Psoas muscle (tissue), 8 donors: ENCODE measurements around the gene ZW10. TPM values are rescaled to one million over a fixed set of nuclear protein-coding genes. Genes with fewer than 3 reads are reported as not detected.

Experiments used
- ATAC-seq, 4 donors: fragments of 200-7000 bp; cut with Tn5 transposase; one replicate each; pipeline ENCODE4 v1.9.1; 2020; ENCODE audit warnings: moderate library complexity in 3 of 4, mild to moderate bottlenecking in 2 of 4
- DNase-seq, 2 donors: peaks; one replicate each; pipeline ENCODE4 v3.0.0-alpha.2; 2020
- H3K27ac ChIP-seq: fragments of 200-600 bp; one replicate; pipeline ENCODE4 v1.8.0; 2022
- H3K27me3 ChIP-seq, 3 donors: fragments of 200-600 bp in 1 of 3; one replicate each; pipeline versions ENCODE4 v1.6.1 to v1.8.0; 2013 to 2022; ENCODE audit warnings: low read length in 2 of 3, mild to moderate bottlenecking in 2 of 3, moderate library complexity in 1 of 3; ENCODE audit not compliant: insufficient read depth in 3 of 3
- H3K36me3 ChIP-seq, 2 donors: fragments of 200-600 bp in 1 of 2; one replicate each; pipeline versions ENCODE4 v1.6.1 to v1.8.0; 2013 to 2022; ENCODE audit warnings: low read depth in 1 of 2, mild to moderate bottlenecking in 1 of 2, moderate library complexity in 1 of 2; ENCODE audit not compliant: insufficient read depth in 1 of 2
- H3K4me1 ChIP-seq: fragments of 200-600 bp; one replicate; pipeline ENCODE4 v1.8.0; 2022
- H3K4me3 ChIP-seq: fragments of 200-600 bp; one replicate; pipeline ENCODE4 v1.8.0; 2022; ENCODE audit warnings: mild to moderate bottlenecking
- H3K9me3 ChIP-seq: fragments of 200-600 bp; one replicate; pipeline ENCODE4 v1.8.0; 2022
- CTCF ChIP-seq: fragments of 200-600 bp; IDR thresholded peaks from one replicate; pipeline ENCODE4 v1.8.0; 2022; ENCODE audit warnings: antibody characterized with exemption
- WGBS, 3 donors: extraction: QIAGEN DNeasy Blood & Tissue Kit; methylation state at CpG; one replicate each; pipeline versions ENCODE4 v1.1.6 to v1.1.7; 2013; 5-methylcytosine and 5-hydroxymethylcytosine counted together
- intact Hi-C, 2 donors: fragments of 100-400 bp; cut with DNase I; formaldehyde crosslinking; loops; one replicate each; pipeline versions ENCODE4 v1.11.0 to v1.14.2; 2022
- polyA plus RNA-seq, 3 donors: library from polyadenylated mRNA; stranded (reverse); fragments of 200-250 nt; gene quantifications; one replicate each; pipeline ENCODE4 v1.2.3, GENCODE V29; 2013
- total RNA-seq, 4 donors: library from RNA; stranded (reverse); fragmentation: NEBNext Ultra II Directional in 2 of 4; extraction: Animal tissue kit (Norgen Biotek cat#: 25700) in 2 of 4; gene quantifications; one replicate each; pipeline versions ENCODE4 v1.2.1 to v1.2.4, GENCODE V29; 2021 to 2023
- donor health status: healthy with polysubstance abuse.
- donor health status: DM: no; HTN: no; CAD: no; lungs with moderate emphysema.
- donor health status: Bipolar disorder and iron deficiency.
- donor health status: healthy.
- donor health status: DM: yes; HTN: yes; CAD: no.
- donor health status: DM: no; HTN: no; CAD: no.
- donor health status: DM: no; HTN: no; CAD: no.
- donor health status: DM: yes; HTN: yes; CAD: no.

ZW10 gene
- total and polyA plus RNA-seq, 7 donors, result 10.8 to 26.6 (median 16.5) TPM

GRCh38 chr11:113697756-113698407 lies 75.6 kb downstream of the ZW10 start:
- 85 to 92% (median 86%) methylated on average over 7 of the region's 7 CpGs for WGBS, 3 donors
- Histone ChIP-seq H3K4me1 (no peaks in the 10 kb centered on the region), H3K36me3 (peaks cover 0 to 26% of the 10 kb centered on the region in 2 donors), H3K27ac (no peak overlapping the region), H3K4me3 (no peak overlapping the region), H3K27me3 (no peaks in the 10 kb centered on the region), H3K9me3 (no peaks in the 10 kb centered on the region)
- intact Hi-C loops, result no loop called here
- ATAC-seq, result no peak
- no peak for DNase-seq
- TF ChIP-seq CTCF, result no peak

GRCh38 chr11:113697111-113697510 lies 76.4 kb downstream of the ZW10 start:
- H3K36me3 ChIP-seq, result peaks cover 0 to 26% of the 10 kb centered on the region in 2 donors
- TF ChIP-seq CTCF, result no peak
- intact Hi-C loops, result no loop called here
- ATAC-seq (no peak), DNase-seq (no peak)
- H3K27me3 ChIP-seq, result no peaks in the 10 kb centered on the region
- no peaks in the 10 kb centered on the region for H3K4me1 ChIP-seq
- no peak overlapping the region for H3K4me3 ChIP-seq
- WGBS, 3 donors, result 95 to 100% (median 96%) methylated on average over 5 of the region's 5 CpGs
- no peak overlapping the region for H3K27ac ChIP-seq
- no peaks in the 10 kb centered on the region for H3K9me3 ChIP-seq

- H3K9me3 ChIP-seq, result no peaks in the 10 kb centered on the region
- no peak overlapping the region for H3K27ac ChIP-seq
- ATAC-seq (no peak), DNase-seq (no peak)
- no peak overlapping the region for H3K4me3 ChIP-seq
- H3K27me3 ChIP-seq, result no peaks in the 10 kb centered on the region
- WGBS, 3 donors, result 94 to 96% (median 94%) methylated on average over 4 of the region's 4 CpGs
- TF ChIP-seq CTCF, result no peak
- H3K4me1 ChIP-seq, result no peaks in the 10 kb centered on the region
- H3K36me3 ChIP-seq, result peaks cover 0 to 26% of the 10 kb centered on the region in 2 donors
- intact Hi-C loops, result no loop called here
These were observed 78.3 kb downstream of the ZW10 start for GRCh38 chr11:113695207-113695606.

GRCh38 chr11:113694390-113694789 lies 79.1 kb downstream of the ZW10 start:
- intact Hi-C loops, result no loop called here
- ATAC-seq (no peak), DNase-seq (no peak)
- Histone ChIP-seq H3K27ac (no peak overlapping the region), H3K4me3 (no peak overlapping the region), H3K4me1 (no peaks in the 10 kb centered on the region), H3K9me3 (no peaks in the 10 kb centered on the region), H3K36me3 (peaks cover 0 to 26% of the 10 kb centered on the region in 2 donors), H3K27me3 (no peaks in the 10 kb centered on the region)
- 95 to 97% (median 96%) methylated on average over 12 of the region's 12 CpGs for WGBS, 3 donors
- no peak for TF ChIP-seq CTCF

- Histone ChIP-seq H3K4me3 (no peak overlapping the region), H3K36me3 (peaks cover 0 to 26% of the 10 kb centered on the region in 2 donors), H3K27ac (no peak overlapping the region), H3K4me1 (no peaks in the 10 kb centered on the region), H3K9me3 (no peaks in the 10 kb centered on the region), H3K27me3 (no peaks in the 10 kb centered on the region)
- no peak for ATAC-seq
- 90 to 92% (median 91%) methylated on average over 12 to 13 of the region's 13 CpGs for WGBS, 3 donors
- TF ChIP-seq CTCF, result no peak
- intact Hi-C loops, result no loop called here
- DNase-seq, result no peak
These were observed 80.5 kb downstream of the ZW10 start for GRCh38 chr11:113693030-113693429.
